GM19324 (cell line): Measurements from ENCODE around the gene GLI1.
"Not testable (repeated sequence)": the region's sequence is repeated elsewhere in the genome, so short reads cannot be mapped to it uniquely, and the experiment has no call there.

ENCODE experiments used
- ATAC-seq: cut with Tn5 transposase; IDR thresholded peaks from one replicate; pipeline ENCODE4 v1.9.1; 2021; ENCODE audit warnings: mild to moderate bottlenecking, moderate library complexity; ENCODE audit not compliant: unreplicated experiment, low FRiP score

The GLI1 gene

GRCh38 chr12:57459750-57460467 is at the start of gene GLI1:
TSS of gene GLI1 (plus strand) at chr12:57459785. CDS start at chr12:57463692, 3,907 bp downstream.
- ATAC-seq: no peak

- no peak for ATAC-seq
Measured at GRCh38 chr12:57410534-57410933, 49.1 kb upstream of the GLI1 start.

- ATAC-seq: not testable (repeated sequence)
Measured at GRCh38 chr12:57414160-57414559, 45.4 kb upstream of the GLI1 start.

GRCh38 chr12:57415088-57415487 is 44.5 kb upstream of the GLI1 start:
- no peak for ATAC-seq

- no peak for ATAC-seq
Measured at GRCh38 chr12:57416039-57416996, 43.3 kb upstream of the GLI1 start.

GRCh38 chr12:57418255-57418654 is 41.3 kb upstream of the GLI1 start:
- no peak for ATAC-seq

GRCh38 chr12:57419495-57419894 is 40.1 kb upstream of the GLI1 start:
- ATAC-seq: no peak

- ATAC-seq: no peak
Measured at GRCh38 chr12:57420482-57420881, 39.1 kb upstream of the GLI1 start.

GRCh38 chr12:57426948-57427347 is 32.6 kb upstream of the GLI1 start:
- not testable (repeated sequence) for ATAC-seq

- no peak for ATAC-seq
Measured at GRCh38 chr12:57428965-57429364, 30.6 kb upstream of the GLI1 start.

- no peak for ATAC-seq
Measured at GRCh38 chr12:57429473-57430111, 30.0 kb upstream of the GLI1 start.

GRCh38 chr12:57430112-57430930 is 29.3 kb upstream of the GLI1 start:
- ATAC-seq: peak; percentile 66

- peak; percentile 95 for ATAC-seq
Measured at GRCh38 chr12:57430931-57431566, 28.5 kb upstream of the GLI1 start, which contains the start of gene R3HDM2. TSS of gene R3HDM2 (minus strand) at chr12:57431043. CDS start at chr12:57310428, 120,615 bp downstream.

GRCh38 chr12:57431654-57432188 is 27.9 kb upstream of the GLI1 start:
- ATAC-seq: no peak

- no peak for ATAC-seq
Measured at GRCh38 chr12:57433370-57433769, 26.2 kb upstream of the GLI1 start.

GRCh38 chr12:57434517-57435223 is 24.9 kb upstream of the GLI1 start, which contains the start of gene INHBC:
TSS of gene INHBC (plus strand) at chr12:57434784. CDS start at chr12:57434887, 103 bp downstream.
- no peak for ATAC-seq

GRCh38 chr12:57435293-57435692 is 24.3 kb upstream of the GLI1 start:
- no peak for ATAC-seq

GRCh38 chr12:57438400-57438799 is 21.2 kb upstream of the GLI1 start:
- no peak for ATAC-seq
